ENCODE data around the gene DEFB114.

Gene DEFB114

DNA sequence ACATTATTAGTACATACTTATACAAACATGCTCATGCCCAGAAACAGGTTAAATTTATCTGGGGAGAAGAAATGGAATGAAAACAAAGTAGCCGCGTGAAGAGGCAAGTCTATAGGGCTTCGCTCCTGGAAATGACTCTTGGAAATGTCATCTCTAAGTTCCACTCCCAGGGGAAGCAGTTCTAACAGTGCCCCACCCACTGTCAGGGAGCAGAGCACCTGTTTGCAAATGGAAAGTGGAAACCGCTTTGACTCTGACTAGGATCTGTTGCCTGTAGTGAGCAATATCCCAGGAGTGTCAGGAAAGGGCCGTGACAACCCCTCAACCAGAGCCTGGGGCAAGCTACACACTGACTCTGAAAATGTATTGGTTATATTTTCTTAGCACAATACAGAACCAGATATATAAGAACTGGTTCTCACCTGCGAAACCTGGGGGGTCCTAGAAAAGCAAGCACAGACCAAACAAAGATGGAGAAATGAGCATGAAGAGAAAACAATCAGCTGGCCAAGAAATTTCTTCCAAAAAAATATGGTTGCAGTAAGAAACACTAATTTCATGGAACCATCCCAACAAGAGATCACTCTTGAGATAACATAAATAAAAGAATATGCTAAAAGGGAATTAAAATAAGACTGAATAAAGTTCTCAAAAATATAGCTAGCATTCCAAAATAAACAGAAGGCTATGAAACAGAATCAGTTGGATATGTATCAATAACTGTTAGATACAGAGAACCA lies 50.2 kb downstream of the DEFB114 start:
- Histone ChIP-seq H3K79me2 (ENCODE audit: insufficient read depth, low read depth) (no peaks in the 10 kb centered on the region), H4K20me1 (ENCODE audit: insufficient read depth) (no peaks in the 10 kb centered on the region), H3K9ac (no peak overlapping the region), H3K4me3 (IDR thresholded peaks at IDR 0.05; ENCODE audit: insufficient read depth, low read depth, low read length) (no peak overlapping the region), H3K27ac (no peak overlapping the region), H2AFZ (ENCODE audit: low read depth) (no peak overlapping the region), H3K4me2 (no peak overlapping the region), H3K4me1 (ENCODE audit: low read depth, poor library complexity, severe bottlenecking) (no peaks in the 10 kb centered on the region), H3K27me3 (ENCODE audit: insufficient read depth, low read depth) (no peaks in the 10 kb centered on the region), H3K36me3 (ENCODE audit: insufficient read depth) (no peaks in the 10 kb centered on the region)
- TF ChIP-seq, protein P1, sequence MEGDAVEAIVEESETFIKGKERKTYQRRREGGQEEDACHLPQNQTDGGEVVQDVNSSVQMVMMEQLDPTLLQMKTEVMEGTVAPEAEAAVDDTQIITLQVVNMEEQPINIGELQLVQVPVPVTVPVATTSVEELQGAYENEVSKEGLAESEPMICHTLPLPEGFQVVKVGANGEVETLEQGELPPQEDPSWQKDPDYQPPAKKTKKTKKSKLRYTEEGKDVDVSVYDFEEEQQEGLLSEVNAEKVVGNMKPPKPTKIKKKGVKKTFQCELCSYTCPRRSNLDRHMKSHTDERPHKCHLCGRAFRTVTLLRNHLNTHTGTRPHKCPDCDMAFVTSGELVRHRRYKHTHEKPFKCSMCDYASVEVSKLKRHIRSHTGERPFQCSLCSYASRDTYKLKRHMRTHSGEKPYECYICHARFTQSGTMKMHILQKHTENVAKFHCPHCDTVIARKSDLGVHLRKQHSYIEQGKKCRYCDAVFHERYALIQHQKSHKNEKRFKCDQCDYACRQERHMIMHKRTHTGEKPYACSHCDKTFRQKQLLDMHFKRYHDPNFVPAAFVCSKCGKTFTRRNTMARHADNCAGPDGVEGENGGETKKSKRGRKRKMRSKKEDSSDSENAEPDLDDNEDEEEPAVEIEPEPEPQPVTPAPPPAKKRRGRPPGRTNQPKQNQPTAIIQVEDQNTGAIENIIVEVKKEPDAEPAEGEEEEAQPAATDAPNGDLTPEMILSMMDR (conservative IDR thresholded peaks at IDR 0.05; ENCODE audit: low read depth, low read length), result no peak

GRCh38 chr6:49912196-49912595 lies 51.8 kb downstream of the DEFB114 start:
- H3K4me3 ChIP-seq (IDR thresholded peaks at IDR 0.05; ENCODE audit: insufficient read depth, low read depth, low read length), result no peak overlapping the region
- H3K9ac ChIP-seq, result no peak overlapping the region
- H3K4me2 ChIP-seq, result no peak overlapping the region
- TF ChIP-seq, protein P1 (conservative IDR thresholded peaks at IDR 0.05; ENCODE audit: low read depth, low read length), result no peak
- H4K20me1 ChIP-seq (ENCODE audit: insufficient read depth), result no peaks in the 10 kb centered on the region
- H3K27me3 ChIP-seq (ENCODE audit: insufficient read depth, low read depth), result no peaks in the 10 kb centered on the region
- no peaks in the 10 kb centered on the region for H3K79me2 ChIP-seq (ENCODE audit: insufficient read depth, low read depth)
- H2AFZ ChIP-seq (ENCODE audit: low read depth), result no peak overlapping the region
- H3K27ac ChIP-seq, result no peak overlapping the region
- no peaks in the 10 kb centered on the region for H3K36me3 ChIP-seq (ENCODE audit: insufficient read depth)
- no peaks in the 10 kb centered on the region for H3K4me1 ChIP-seq (ENCODE audit: low read depth, poor library complexity, severe bottlenecking)

DNA sequence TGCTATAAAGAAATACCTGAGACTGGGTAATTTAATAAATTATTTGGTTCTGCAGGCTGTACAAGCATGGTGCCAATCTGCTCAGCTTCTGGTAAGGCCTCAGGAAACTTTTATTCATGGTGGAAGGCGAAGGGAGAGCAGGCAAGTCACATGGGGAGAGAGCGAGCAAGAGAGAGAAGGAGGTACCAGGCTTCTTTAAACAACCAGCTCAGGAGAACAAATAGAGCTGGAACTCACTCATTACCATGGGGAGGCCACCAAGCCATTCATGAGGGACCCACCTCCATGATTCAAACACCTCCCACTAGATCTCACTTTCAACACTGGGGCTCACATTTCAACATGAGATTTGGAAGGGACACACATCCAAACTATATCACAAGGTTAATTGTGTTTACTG lies 52.7 kb downstream of the DEFB114 start:
- no peak overlapping the region for H2AFZ ChIP-seq (ENCODE audit: low read depth)
- no peaks in the 10 kb centered on the region for H3K79me2 ChIP-seq (ENCODE audit: insufficient read depth, low read depth)
- H3K9ac ChIP-seq, result no peak overlapping the region
- no peak overlapping the region for H3K4me2 ChIP-seq
- no peak overlapping the region for H3K27ac ChIP-seq
- no peaks in the 10 kb centered on the region for H3K36me3 ChIP-seq (ENCODE audit: insufficient read depth)
- no peaks in the 10 kb centered on the region for H4K20me1 ChIP-seq (ENCODE audit: insufficient read depth)
- TF ChIP-seq, protein P1 (conservative IDR thresholded peaks at IDR 0.05; ENCODE audit: low read depth, low read length), result no peak
- H3K4me1 ChIP-seq (ENCODE audit: low read depth, poor library complexity, severe bottlenecking), result no peaks in the 10 kb centered on the region
- H3K4me3 ChIP-seq (IDR thresholded peaks at IDR 0.05; ENCODE audit: insufficient read depth, low read depth, low read length), result no peak overlapping the region
- H3K27me3 ChIP-seq (ENCODE audit: insufficient read depth, low read depth), result no peaks in the 10 kb centered on the region

Measured in KMS-11 (cell line).